ENCODE data around the gene PRICKLE3.
"Not testable (repeated sequence)": the region's sequence is repeated elsewhere in the genome, so short reads cannot be mapped to it uniquely, and the experiment has no call there.

The PRICKLE3 gene

DNA sequence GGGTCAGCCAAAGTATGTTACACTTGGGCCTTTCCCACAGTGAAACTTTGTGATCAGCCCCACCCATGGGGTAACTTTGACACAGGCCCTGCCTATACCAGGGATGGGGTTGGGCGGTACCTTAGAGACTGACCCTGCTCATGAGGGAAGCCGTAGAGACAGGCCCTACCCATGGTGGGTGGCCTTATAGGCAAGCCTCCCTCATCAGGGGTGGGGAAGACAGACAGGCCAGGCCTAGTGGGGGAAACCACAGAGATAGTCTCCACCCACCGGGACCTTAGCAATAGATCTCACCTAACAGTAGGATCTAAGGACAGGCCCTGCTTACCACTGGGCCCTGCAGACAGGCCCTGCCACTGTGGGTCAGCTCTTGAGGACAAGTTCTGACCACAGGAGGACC lies 7.6 kb downstream of the PRICKLE3 start:
- DNase-seq = no peak

DNA sequence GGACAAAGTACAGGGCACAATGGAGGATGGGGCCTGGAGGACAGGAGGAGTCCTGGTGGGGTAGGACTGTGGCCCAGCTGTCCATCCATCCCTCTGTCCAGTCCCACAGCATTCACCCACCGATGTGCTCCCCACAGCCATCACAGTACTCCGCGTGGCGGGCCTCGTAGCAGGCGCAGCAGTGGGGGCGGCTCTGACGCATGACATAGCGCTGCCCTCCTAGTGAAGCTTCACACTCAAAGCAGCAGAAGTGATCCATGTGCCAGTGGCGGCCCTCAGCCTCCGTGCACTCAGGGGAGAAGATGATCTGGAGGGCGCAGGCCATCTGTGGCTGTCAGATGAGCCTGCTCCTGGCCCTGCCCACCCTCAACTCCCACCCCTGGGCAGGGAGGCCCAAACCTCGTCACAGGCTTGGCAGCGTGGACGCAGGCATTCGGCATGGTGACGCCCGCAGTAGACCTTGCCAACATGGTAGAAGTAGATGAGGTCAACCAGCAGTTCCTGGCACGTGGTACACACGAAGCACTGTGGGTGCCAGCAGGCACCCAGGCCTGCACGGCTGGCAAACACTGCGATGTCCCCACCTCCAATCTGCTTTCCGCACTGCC lies 8.2 kb downstream of the PRICKLE3 start:
- DNase-seq = no peak

DNA sequence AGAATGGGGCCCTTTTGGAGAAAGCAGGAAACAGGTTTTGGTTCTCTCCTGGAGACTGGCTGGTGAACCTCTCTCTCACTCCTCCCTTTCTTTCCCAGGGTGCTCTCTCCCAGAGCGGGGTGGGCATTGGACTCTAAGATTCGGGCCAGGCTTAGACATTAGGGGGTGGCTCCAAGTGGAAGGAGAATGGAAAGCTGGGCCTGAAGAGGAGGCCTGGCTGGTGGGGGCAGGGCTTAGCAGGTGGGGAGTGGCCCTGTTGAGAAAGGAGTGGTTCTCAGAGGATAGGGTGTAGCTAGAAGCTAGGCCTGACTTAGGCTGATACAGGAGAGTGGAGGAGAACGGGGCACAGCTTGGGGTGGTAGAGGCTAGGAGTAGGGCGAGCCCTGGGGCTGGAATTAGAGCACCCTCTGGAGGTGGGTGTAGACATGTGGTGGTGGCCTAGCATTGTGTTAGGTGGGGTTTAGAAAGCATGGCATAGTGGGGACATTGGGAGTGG lies 8.8 kb downstream of the PRICKLE3 start:
- DNase-seq = no peak

DNA sequence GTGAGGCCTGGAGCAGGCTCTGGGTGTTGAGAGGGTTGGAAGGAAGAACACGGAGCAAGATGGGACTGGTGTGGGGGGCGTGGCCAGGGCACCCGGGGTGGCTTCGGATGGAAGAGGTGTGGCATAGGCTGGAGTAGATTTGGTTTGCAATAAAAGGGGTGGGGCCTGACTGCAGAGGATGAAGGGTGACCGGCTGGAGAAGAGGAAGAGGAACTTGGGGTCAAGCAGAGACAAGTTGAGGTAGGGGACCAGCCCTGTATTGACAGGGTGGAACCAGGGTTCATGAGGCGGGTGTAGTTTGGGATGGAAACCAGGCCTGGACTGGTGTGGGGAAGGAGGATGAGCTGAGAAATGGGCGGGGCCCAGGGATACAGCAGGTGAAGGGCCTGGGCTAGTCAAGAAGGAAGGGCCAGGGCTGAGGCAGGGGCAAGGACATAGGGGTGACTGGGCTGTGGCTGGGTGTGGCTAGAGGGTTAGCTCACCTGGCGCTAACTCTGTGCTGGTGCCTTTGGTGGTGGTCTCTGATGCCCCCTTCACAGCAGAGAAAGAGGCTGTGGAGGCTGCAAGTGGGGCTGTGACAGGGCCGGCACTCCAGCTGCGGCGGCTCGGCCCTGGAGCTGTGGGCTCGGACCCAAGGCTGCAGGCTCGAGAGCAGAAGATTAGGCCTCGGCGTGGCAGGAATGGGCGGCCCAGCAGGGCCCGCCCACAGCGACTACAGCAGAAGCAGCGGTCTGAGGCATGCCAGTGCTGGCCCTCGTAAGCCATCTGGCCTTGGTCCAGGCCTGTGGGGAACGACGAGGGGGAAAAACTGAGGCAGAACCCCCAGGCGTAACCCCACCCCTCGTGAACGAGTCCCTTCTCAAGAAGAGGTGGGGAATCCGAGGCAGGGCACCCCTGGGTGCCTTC lies 9.5 kb downstream of the PRICKLE3 start:
- DNase-seq = no peak

DNA sequence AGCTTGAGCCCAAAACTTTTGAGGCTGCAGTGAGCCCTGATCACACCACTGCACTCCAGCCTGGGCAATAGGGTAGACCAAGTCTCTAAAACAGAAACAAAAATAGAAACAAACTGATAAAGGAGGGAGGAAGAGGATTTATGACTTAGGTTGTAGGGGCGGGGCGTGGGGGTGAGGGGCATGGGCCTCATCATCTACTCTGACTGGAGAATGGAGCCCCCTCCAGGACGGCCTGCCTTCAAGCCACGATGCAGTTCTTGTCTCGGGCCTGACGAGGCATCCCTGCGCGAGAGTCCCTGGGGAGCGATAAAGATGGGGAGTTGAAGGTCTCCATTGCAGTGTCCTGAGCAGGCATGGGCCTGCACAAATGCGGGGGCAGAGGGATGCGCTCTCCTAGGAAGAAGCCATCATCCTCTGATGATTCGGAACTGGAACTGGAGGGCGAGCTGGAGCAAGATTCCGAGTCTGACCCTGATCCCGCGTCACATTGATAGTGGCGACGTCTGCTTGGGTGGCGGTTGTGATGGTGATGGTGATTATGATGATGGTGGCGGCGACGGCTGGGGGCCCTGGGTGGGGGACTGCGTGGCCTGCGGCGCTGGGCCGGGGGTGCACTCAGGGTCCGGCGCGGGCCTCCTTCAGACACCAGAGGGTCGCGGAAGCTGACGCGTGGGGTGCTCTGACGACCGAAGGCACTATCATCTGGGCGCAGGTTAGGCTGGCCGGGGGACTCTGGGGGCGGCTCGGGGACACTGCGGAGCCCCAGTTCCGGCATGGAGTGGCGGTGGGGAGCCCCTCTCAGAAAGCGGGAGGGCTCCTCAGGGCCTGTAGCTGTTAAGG lies 10.5 kb downstream of the PRICKLE3 start:
- no peak for DNase-seq

DNA sequence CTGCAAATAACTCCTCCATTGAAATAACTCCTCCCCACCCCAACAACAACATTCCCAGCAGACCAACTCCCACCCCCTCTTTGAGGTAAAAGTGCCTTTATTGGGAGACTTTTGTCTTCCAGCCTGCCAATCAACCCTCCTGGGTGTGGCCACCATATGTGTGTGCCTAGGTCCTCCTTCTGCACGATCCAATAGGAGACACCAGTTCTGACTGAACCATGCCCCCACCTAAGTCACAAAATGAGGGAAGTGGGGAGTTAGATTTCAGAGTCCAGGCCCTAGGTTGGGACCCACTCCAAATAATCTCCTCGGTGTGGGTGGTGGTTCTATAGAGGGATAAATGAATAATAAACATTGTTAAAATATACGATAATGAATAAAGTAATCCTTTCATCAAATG lies 11.4 kb downstream of the PRICKLE3 start:
- DNase-seq = no peak

DNA sequence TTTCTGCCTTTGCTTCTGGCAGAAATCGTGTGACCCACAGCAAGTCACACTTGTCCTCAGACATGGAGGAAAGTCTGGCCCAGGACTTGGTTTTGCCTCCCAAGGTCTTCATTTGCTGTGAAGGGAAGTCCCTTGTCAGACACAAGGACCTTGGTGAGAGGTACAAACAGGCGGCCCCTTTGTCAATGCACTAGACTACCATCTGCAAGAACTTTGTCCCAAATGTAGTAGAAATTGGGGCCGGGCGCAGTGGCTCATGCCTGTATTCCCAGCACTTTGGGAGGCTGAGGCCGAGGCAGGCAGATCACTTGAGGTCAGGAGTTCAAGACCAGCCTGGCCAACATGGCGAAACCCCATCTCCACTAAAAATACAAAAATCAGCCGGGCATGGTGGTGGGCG lies 12.6 kb downstream of the PRICKLE3 start:
- not testable (repeated sequence) for DNase-seq

DNA sequence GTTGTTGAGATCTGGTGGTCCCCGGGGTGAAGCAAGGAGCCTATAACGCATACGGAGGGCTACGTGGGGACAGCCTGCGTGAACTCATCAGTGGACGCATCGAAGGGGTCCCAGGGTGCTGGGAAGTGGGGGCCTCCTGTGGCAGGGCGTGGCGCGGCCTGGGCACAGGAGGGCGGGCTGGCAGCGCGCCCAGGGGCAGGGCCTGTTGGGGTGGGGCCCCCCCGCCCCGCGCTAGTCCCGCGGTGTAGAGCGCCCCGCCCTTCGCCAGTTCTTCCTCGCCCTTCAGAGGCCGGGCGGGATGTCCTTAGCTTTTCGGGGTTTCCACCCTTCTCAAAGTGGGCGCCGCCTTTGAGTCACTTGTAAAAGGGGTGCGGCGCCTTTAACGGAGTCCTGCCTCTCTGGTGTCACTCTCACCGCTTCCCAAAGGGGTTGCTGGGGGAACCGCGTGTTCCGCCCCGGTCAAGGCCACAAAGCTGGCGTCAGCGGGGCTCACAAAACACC lies 13.8 kb downstream of the PRICKLE3 start:
- DNase-seq = peak; percentile 83

DNA sequence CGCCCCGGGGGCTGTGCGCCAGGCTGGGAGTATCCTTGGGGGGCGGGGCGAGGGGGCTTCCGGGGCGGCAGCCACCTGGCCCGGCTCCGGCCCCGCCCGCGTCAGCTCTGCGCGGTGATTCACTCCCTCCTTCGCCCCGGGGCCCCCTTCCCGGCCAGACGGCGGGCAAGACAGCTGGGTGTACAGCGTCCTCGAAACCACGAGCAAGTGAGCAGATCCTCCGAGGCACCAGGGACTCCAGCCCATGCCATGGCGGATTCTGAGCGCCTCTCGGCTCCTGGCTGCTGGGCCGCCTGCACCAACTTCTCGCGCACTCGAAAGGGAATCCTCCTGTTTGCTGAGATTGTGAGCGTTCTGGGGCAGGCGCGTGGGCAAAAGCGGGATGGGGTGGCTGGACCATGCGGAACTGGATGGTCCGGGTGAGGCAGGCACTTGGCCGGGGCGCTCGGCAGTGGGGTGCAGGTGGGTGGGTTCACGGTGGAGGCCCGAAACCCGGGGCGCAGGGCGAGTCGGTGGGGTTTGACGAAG lies 14.4 kb downstream of the PRICKLE3 start, which contains the start of gene PLP2:
TSS of gene PLP2 (plus strand) at position 147 of the 528 bp plus-strand sequence. CDS start at position 250, 103 bp downstream.
- DNase-seq = peak; percentile 79

DNA sequence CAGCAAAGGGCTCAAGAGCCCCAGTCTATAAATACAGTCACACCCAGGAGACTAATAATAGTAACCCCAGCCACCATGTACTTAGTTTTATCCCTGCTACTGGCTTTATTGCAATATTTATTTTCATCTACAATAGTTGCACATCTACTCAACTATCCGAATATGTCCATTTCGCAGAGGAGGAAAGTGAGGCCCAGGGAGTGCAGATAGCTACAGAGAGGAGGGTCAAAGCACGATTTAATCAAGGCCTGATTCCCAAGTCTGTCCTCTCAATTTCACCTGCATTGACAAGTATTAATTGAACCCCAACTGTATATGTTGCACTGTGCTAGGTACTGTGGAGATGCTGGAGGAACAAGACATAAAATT lies 18.4 kb downstream of the PRICKLE3 start:
- no peak for DNase-seq

DNA sequence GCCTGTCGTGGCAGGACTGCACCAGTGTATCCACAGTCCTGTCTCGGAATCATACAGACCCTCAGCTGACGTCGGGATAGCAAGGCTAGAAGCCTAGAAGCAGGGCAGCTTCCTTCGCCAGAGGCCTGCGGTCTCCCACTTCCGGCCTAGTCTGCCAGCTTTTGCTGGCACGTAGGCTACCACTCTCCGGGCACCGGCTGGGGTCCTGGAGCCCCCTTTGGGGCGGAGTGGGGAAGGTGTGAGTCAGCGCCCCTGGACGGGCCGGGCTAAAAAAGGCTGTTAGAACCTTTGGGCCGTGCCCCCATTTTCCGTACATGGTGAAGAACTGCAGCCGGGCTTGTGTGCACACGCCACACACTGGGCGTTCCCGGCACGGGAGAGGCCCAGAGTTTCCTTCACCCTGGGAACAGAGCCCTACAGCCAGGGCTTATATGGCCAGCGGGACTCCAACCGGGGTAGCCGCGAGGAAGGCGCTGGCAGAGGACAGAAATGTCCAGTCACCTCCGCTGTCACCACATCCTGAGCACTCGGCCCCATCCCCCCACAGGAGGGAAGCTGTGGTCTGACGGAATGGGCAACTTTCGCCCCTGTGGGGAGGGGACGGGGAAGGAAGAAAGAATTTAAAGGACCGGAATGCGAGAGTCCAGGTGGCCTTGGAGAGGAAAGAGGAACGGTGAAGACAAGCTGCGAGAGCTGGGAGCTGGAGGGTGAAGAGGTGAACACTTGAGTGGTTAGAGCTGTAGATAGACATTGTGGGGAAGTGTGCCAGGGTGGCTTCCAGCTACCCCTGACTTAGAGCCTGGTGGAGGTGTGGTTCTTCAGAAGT lies 19.0 kb downstream of the PRICKLE3 start:
- peak; percentile 71 for DNase-seq

DNA sequence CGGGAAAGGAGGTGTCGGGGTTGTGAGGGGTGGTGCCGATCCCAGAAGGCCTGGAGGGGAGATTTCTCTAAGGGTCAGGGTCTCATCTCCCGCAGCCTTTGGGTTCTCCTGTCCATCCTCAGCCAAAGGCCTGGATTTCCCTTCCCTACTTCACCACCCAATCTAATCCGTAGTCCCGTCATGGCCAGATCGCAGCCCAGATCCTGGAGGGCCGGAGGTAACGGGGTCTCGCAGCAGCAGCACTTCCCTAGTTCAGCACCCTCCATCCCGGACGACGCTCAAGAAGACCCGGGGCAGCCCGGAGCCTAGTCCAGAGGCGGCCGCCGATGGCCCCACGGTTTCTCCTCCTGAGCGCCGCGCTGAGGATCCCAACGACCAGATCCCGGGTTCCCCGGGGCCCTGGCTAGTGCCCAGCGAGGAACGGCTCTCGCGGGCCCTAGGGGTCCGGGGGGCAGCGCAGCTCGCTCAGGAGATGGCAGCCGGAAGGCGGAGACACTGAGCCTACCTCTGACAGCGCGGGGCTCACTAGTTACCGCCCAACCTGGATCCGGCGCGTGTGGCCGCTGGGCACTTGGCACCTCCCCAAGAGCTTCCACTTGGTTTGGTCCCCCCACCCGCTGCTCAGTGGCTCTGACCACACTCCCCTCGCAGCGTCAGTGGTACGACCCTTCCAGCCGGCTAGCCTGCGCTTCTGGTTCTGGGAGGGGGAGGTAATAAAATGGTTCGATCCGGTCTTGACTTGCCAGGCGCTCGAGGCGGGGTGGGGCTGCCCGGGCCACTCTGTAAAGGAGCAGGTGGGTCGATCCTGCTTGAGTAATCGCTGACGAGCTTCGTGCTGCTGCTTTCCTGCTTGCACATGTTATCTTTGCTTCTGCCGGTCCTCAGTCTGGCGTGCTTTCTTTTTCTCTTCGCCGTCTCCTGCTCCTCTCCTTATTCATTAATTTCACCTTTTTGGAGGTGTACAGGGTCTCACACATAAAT lies 20.0 kb downstream of the PRICKLE3 start:
- peak; percentile 97 for DNase-seq

DNA sequence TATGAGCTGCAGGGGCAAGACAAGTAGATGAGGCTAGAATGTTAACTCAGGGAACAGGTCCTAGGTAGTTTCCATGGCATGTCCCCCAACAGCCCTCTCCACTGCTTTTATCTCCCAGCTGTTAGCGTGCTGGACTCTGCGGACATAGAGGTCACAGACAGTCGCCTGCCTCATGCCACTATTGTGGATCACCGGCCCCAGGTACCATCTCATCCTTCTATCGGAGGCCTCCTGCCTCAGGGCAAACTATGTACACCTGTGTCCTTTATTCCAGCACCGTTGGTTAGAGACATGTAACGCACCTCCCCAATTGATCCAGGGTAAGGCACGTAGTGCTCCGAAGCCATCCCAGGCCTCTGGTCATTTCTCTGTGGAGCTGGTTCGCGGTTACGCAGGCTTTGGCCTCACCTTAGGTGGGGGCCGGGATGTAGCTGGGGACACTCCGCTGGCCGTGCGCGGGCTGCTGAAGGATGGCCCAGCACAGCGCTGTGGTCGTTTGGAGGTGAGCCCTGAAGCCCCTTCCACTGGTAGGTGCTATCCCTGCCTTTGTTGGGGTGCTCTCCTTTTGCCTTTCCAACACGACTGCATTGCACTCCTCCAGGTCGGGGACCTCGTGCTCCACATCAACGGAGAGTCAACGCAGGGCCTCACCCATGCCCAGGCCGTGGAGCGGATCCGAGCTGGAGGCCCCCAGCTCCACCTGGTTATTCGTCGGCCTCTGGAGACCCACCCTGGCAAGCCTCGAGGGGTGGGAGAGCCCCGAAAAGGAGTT lies 21.4 kb downstream of the PRICKLE3 start:
- DNase-seq = no peak

DNA sequence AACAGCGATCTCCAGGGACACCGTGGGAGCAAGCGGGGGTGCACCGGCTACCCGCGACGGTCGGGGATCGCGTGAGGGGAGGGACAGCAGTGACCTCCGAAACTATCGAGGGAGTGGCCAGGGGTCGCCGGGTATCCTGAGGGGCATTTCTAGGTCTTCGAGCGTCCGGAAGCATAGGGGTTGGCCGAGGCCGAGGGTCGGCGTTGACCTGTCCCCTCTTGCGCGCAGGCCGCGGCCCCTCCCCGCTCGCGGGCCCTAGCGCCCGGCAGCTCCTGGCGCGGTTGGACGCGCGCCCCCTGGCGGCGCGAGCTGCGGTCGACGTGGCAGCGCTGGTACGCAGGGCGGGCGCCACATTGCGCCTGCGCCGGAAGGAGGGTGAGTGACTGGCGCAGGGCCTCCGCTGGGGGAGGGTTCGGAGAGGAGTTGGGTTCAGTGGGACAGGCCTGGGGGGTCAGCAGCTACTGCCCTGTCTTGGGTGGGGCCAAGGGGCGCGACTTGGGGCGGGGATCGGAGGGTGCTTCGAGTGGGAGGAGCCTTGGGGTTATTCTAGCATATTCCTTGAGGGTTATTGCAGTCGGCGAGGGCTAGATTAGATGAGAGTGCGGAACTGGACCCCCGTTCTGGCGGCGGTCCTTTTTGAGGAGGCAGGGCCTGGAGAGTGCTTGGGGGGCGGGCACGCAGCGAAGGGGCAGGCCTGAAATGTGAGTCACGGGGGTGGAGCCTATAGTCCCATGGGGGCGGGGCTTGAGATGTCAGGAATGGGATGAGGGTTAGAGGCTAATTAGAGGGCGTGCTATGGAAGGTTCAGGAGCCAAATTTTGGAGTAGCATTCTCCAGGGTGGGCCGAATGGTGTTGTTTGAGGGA lies 22.4 kb downstream of the PRICKLE3 start:
- peak; percentile 86 for DNase-seq

DNA sequence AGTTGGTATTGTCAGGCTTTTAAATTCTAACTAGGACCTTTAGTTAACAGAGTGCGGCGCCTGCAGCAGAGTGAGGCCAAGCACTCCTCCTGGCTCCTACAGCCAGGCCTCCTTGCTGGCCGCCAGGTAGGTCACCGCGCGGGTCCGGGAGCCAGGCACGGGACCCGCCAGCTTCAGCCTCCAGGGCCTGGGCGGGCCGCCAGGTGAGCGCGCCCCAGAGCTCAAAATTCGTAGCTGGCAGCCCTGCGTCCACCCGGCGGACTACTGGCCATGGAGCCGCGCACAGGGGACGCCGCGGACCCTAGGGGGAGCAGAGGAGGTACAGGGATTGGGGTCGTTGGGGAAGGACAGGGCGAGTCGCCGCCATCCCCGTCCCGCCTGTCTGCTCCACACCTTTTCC lies 23.6 kb downstream of the PRICKLE3 start, which contains the start of gene MAGIX:
TSS of gene MAGIX (plus strand) at position 139 of the 400 bp plus-strand sequence. CDS start at position 271, 132 bp downstream.
- DNase-seq = no peak

DNA sequence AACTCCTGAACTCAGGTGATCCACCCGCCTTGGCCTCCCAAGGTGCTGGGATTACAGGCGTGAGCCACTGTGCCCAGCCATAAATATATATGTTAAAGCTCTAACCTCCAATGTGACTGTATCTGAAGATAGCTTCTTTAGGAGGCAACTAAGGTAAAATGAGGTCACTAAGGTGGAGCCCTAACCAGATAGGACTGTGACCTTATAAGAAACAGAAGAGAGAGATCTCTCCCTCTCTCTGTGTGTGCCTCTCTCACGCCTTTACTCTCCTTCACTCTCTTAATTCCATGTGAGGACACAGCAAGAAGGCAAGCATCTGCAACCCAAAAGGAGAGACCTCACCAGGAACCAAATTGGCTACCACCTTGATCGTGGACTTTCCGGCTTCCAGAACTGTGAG lies 24.5 kb downstream of the PRICKLE3 start:
- DNase-seq = no peak

DNA sequence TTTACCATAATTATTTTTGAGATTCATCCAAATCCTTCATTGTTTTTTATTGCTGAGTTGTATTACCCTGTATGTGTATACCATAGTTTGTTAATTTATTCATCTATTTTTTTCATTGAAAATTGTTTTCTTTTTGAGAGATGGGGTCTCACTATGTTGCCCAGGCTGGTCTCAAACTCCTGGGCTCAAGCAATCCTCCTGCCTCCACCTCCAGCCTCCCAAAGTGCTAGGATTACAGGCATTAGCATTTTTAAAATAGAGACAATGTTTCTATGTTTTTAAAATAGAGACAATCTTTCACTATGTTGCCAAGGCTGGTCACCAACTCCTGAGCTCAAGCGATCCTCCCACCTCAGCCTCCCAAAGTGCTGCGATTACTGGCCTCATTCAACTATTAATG lies 25.3 kb downstream of the PRICKLE3 start:
- no peak for DNase-seq

DNA sequence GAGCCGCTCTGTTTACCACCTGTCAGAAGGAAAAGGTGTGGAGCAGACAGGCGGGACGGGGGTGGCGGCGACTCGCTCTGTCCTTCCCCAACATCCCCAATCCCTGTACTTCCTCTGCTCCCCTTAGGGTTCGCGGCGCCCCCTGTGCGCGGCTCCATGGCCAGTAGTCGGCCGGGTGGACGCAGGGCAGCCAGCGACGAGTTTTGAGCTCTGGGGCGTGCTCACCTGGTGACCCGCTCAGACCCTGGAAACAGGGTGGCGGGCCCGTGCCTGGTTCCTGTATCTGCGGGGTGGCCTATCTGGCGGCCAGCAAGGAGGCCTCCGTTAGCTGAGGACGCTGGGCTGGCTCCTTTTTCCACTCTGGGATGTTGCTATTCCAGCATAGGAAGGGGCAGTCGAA lies 29.0 kb downstream of the PRICKLE3 start:
- no peak for DNase-seq
